ENCODE results near the gene TMEFF2. TPM values are rescaled to one million over a fixed set of nuclear protein-coding genes. Genes with fewer than 3 reads are reported as not detected.
A peak's percentile ranks its signal among the peaks of the same experiment; 100 is the strongest.

The TMEFF2 gene
- total and polyA plus RNA-seq, 2 experiments from 2014 or later, result 0.15 to 1.3 TPM

GRCh38 chr2:192153561-192153960, 41.2 kb downstream of the TMEFF2 start:
- peaks cover 6% of the 10 kb centered on the region for H3K4me1 ChIP-seq (ENCODE audit: low read depth)
- no peaks in the 10 kb centered on the region for H3K9me3 ChIP-seq (ENCODE audit: low read depth)
- TF ChIP-seq, protein P1, sequence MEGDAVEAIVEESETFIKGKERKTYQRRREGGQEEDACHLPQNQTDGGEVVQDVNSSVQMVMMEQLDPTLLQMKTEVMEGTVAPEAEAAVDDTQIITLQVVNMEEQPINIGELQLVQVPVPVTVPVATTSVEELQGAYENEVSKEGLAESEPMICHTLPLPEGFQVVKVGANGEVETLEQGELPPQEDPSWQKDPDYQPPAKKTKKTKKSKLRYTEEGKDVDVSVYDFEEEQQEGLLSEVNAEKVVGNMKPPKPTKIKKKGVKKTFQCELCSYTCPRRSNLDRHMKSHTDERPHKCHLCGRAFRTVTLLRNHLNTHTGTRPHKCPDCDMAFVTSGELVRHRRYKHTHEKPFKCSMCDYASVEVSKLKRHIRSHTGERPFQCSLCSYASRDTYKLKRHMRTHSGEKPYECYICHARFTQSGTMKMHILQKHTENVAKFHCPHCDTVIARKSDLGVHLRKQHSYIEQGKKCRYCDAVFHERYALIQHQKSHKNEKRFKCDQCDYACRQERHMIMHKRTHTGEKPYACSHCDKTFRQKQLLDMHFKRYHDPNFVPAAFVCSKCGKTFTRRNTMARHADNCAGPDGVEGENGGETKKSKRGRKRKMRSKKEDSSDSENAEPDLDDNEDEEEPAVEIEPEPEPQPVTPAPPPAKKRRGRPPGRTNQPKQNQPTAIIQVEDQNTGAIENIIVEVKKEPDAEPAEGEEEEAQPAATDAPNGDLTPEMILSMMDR (IDR thresholded peaks at IDR 0.05; ENCODE audit: low read depth, low read length), result no peak
- H3K36me3 ChIP-seq, result no peaks in the 10 kb centered on the region
- H3K27ac ChIP-seq, result no peak overlapping the region
- no peak for DNase-seq (ENCODE audit: low read depth in 1 of 2, low spot score in 1 of 2)
- H3K27me3 ChIP-seq, result no peaks in the 10 kb centered on the region
- no peak overlapping the region for H3K4me3 ChIP-seq

- no peaks in the 10 kb centered on the region for H3K27me3 ChIP-seq
- no peak overlapping the region for H3K27ac ChIP-seq
- TF ChIP-seq, protein P1 (IDR thresholded peaks at IDR 0.05; ENCODE audit: low read depth, low read length), result no peak
- H3K9me3 ChIP-seq (ENCODE audit: low read depth), result no peaks in the 10 kb centered on the region
- DNase-seq (ENCODE audit: low read depth in 1 of 2, low spot score in 1 of 2), result peak in 1 of 2 donors; percentile 27
- no peak overlapping the region for H3K4me3 ChIP-seq
- H3K36me3 ChIP-seq, result no peaks in the 10 kb centered on the region
- peaks cover 9% of the 10 kb centered on the region for H3K4me1 ChIP-seq (ENCODE audit: low read depth)
Observed at GRCh38 chr2:192151853-192152252, 42.9 kb downstream of the TMEFF2 start.

- Histone ChIP-seq H3K4me1 (ENCODE audit: low read depth) (peaks cover 13% of the 10 kb centered on the region), H3K27me3 (no peaks in the 10 kb centered on the region), H3K27ac (no peak overlapping the region), H3K4me3 (no peak overlapping the region), H3K9me3 (ENCODE audit: low read depth) (no peaks in the 10 kb centered on the region), H3K36me3 (no peaks in the 10 kb centered on the region)
- TF ChIP-seq, protein P1 (IDR thresholded peaks at IDR 0.05; ENCODE audit: low read depth, low read length), result no peak
- DNase-seq (ENCODE audit: low read depth in 1 of 2, low spot score in 1 of 2), result no peak
Observed at GRCh38 chr2:192150166-192150565, 44.6 kb downstream of the TMEFF2 start.

GRCh38 chr2:192148620-192149321, 46.0 kb downstream of the TMEFF2 start:
- DNase-seq (ENCODE audit: low read depth in 1 of 2, low spot score in 1 of 2), result peak; percentile 4 to 59
- TF ChIP-seq, protein P1 (IDR thresholded peaks at IDR 0.05; ENCODE audit: low read depth, low read length), result peak; percentile 11
- H3K27me3 ChIP-seq, result no peaks in the 10 kb centered on the region
- H3K4me1 ChIP-seq (ENCODE audit: low read depth), result peaks cover 13% of the 10 kb centered on the region
- no peaks in the 10 kb centered on the region for H3K36me3 ChIP-seq
- no peak overlapping the region for H3K27ac ChIP-seq
- H3K4me3 ChIP-seq, result no peak overlapping the region
- H3K9me3 ChIP-seq (ENCODE audit: low read depth), result no peaks in the 10 kb centered on the region

GRCh38 chr2:192148241-192148619, 46.5 kb downstream of the TMEFF2 start:
- no peak overlapping the region for H3K4me3 ChIP-seq
- TF ChIP-seq, protein P1 (IDR thresholded peaks at IDR 0.05; ENCODE audit: low read depth, low read length), result no peak
- H3K9me3 ChIP-seq (ENCODE audit: low read depth), result no peaks in the 10 kb centered on the region
- H3K36me3 ChIP-seq, result no peaks in the 10 kb centered on the region
- no peak for DNase-seq (ENCODE audit: low read depth in 1 of 2, low spot score in 1 of 2)
- no peak overlapping the region for H3K27ac ChIP-seq
- no peaks in the 10 kb centered on the region for H3K27me3 ChIP-seq
- peaks cover 13% of the 10 kb centered on the region for H3K4me1 ChIP-seq (ENCODE audit: low read depth)

All from cardiac muscle cell (in vitro differentiated cells and primary cell).